Panc1 (cell line): ENCODE measurements around the gene ZFAND4. TPM values are rescaled to one million over a fixed set of nuclear protein-coding genes. Genes with fewer than 3 reads are reported as not detected.

ENCODE experiments used
- ATAC-seq: fragments of 200-7000 bp; cut with Tn5 transposase; 2 replicates; pipeline ENCODE4 v1.9.1; 2020; ENCODE audit warnings: mild to moderate bottlenecking, moderate library complexity
- BruUV-seq: library from RNA; stranded (reverse); fragments of 400-500 nt; replicated peaks from 2 replicates; lab custom pipeline; 2021; lab: Mats Ljungman, UMichigan
- CTCF ChIA-PET: fragments of 300-600 bp; sonication (Branson Sonifier 250); formaldehyde crosslinking; loops from one replicate; lab custom pipeline; 2022; ENCODE audit warnings: antibody characterized with exemption; lab: Charles Lee
- POLR2A ChIA-PET: fragments of 300-600 bp; sonication (Branson Sonifier 250); formaldehyde crosslinking; loops from one replicate; lab custom pipeline; 2022; ENCODE audit warnings: antibody characterized with exemption; lab: Charles Lee
- DNase-seq: peaks from one replicate; pipeline ENCODE4 v3.0.0-alpha.2; 2010; ENCODE audit warnings: low read depth, low spot score
- H3K27ac ChIP-seq: 2 replicates; pipeline ENCODE4 v1.5.1; 2011; ENCODE audit warnings: mild to moderate bottlenecking, low read length, inconsistent platforms
- H3K27me3 ChIP-seq: fragments of 200-500 bp; sonication (Bioruptor generic); 2 replicates; pipeline ENCODE4 v1.6.0; 2014; ENCODE audit warnings: low read length, inconsistent platforms; ENCODE audit not compliant: control insufficient read depth, insufficient read depth
- H3K36me3 ChIP-seq: fragments of 200-500 bp; sonication (Bioruptor generic); 2 replicates; pipeline ENCODE4 v1.5.1; 2014; ENCODE audit warnings: inconsistent platforms, mild to moderate bottlenecking, low read length, moderate library complexity; ENCODE audit not compliant: control insufficient read depth, insufficient read depth
- H3K4me1 ChIP-seq: 2 replicates; pipeline ENCODE4 v1.5.1; 2011; ENCODE audit warnings: inconsistent platforms, mild to moderate bottlenecking, low read length, moderate library complexity; ENCODE audit not compliant: control insufficient read depth, insufficient read depth
- H3K4me3 ChIP-seq, 2 experiments: 2 replicates each; pipeline ENCODE4 v1.5.1; 2011 to 2012; ENCODE audit warnings: low read depth in 2 of 2, low read length in 2 of 2, mild to moderate bottlenecking in 2 of 2, inconsistent platforms in 1 of 2, moderate library complexity in 1 of 2
- H3K9me3 ChIP-seq: fragments of 200-500 bp; sonication (Bioruptor generic); 2 replicates; pipeline ENCODE4 v1.5.1; 2014; ENCODE audit warnings: low read depth, mild to moderate bottlenecking, inconsistent platforms, low read length, moderate library complexity; ENCODE audit not compliant: control insufficient read depth, insufficient read depth
- CTCF ChIP-seq: fragments of 450-650 bp; IDR thresholded peaks from 2 replicates; pipeline ENCODE4 v1.5.1; 2017; ENCODE audit warnings: mild to moderate bottlenecking
- POLR2AphosphoS5 ChIP-seq: IDR thresholded peaks from 2 replicates; pipeline ENCODE4 v1.6.1; 2012; ENCODE audit warnings: mild to moderate bottlenecking, low read depth, low read length, moderate library complexity
- REST ChIP-seq, 2 experiments: IDR thresholded peaks; 2 replicates each; pipeline ENCODE4 v1.6.1; 2011 to 2012; ENCODE audit warnings: low read depth in 2 of 2, control low read depth in 1 of 2, low read length in 1 of 2, mild to moderate bottlenecking in 1 of 2, moderate library complexity in 1 of 2; ENCODE audit not compliant: insufficient read depth in 1 of 2
- SIN3A ChIP-seq: IDR thresholded peaks from 2 replicates; pipeline ENCODE4 v1.6.1; 2012; ENCODE audit warnings: low read depth, mild to moderate bottlenecking, low read length, moderate library complexity, borderline replicate concordance; ENCODE audit not compliant: insufficient read depth
- TCF7L2 ChIP-seq: IDR thresholded peaks from 2 replicates; pipeline ENCODE4 v1.6.1; 2011; ENCODE audit warnings: mild to moderate bottlenecking, low read depth, low read length, inconsistent platforms
- in situ Hi-C: cut with HindIII; loops from 2 replicates; pipeline ENCODE4 v1.10.0; 2016; ENCODE audit warnings: low sequenced_read_pairs, low pct_unique_long_range_greater_than_20kb
- intact Hi-C: fragments of 100-400 bp; cut with micrococcal nuclease; formaldehyde crosslinking; loops from one replicate; pipeline ENCODE4 v1.10.0; 2022; ENCODE audit not compliant: unreplicated experiment
- total RNA-seq: library from RNA; stranded (reverse); gene quantifications from one replicate; pipeline ENCODE4 v1.2.1, GENCODE V29; 2021; ENCODE audit not compliant: unreplicated experiment

The ZFAND4 gene
- total RNA-seq, 1 experiment from 2014 or later: 23.6 TPM

- Histone ChIP-seq H3K27ac (no peak overlapping the region), H3K9me3 (no peaks in the 10 kb centered on the region), H3K4me1 (no peaks in the 10 kb centered on the region), H3K36me3 (no peaks in the 10 kb centered on the region; the same call in 1 of the 2 replicates), H3K4me3 (no peak overlapping the region), H3K27me3 (no peaks in the 10 kb centered on the region)
- in situ Hi-C loops (no loop called here), intact Hi-C loops (no loop called here)
- ChIA-PET POLR2A (no interaction called here), CTCF (interaction anchor here (0.7 kb wide), 1 partner anchor 26 kb away, joined by 5 read pairs; no protein-coding TSS in a partner anchor)
- TF ChIP-seq CTCF: no peak
- TF ChIP-seq SIN3A: no peak
- no peak for TF ChIP-seq REST (IDR thresholded peaks at IDR 0.05; ENCODE audit: insufficient read depth in 1 of 2, low read depth in 2 of 2, low read length in 1 of 2)
- TF ChIP-seq POLR2AphosphoS5: no peak
- TF ChIP-seq TCF7L2: no peak
- ATAC-seq (no peak), DNase-seq (no peak)
- no TSS peak for BruUV-seq
These were observed 28.0 kb downstream of the ZFAND4 start for GRCh38 chr10:45644527-45644926.

- H3K27ac ChIP-seq: no peak overlapping the region
- no peaks in the 10 kb centered on the region for H3K36me3 ChIP-seq
- ATAC-seq (no peak), DNase-seq (no peak)
- no peaks in the 10 kb centered on the region for H3K9me3 ChIP-seq
- H3K27me3 ChIP-seq: no peaks in the 10 kb centered on the region
- TF ChIP-seq REST (IDR thresholded peaks at IDR 0.05; ENCODE audit: insufficient read depth in 1 of 2, low read depth in 2 of 2, low read length in 1 of 2): no peak
- TF ChIP-seq CTCF: no peak
- no peak for TF ChIP-seq SIN3A
- TF ChIP-seq TCF7L2: no peak
- TF ChIP-seq POLR2AphosphoS5: no peak
- in situ Hi-C loops (no loop called here), intact Hi-C loops (no loop called here)
- ChIA-PET POLR2A (no interaction called here), CTCF (no interaction called here)
- no peak overlapping the region for H3K4me3 ChIP-seq
- BruUV-seq: no TSS peak
- no peaks in the 10 kb centered on the region for H3K4me1 ChIP-seq
These were observed 31.6 kb downstream of the ZFAND4 start for GRCh38 chr10:45640941-45641340.
